Thyroid gland (tissue), 4 donors: ENCODE data around the gene TCIRG1.

Experiments used
- POLR2A ChIP-seq, 2 donors: fragments of 450-650 bp; IDR thresholded peaks; one replicate each; pipeline ENCODE4 v1.6.1; 2017; ENCODE audit warnings: antibody characterized with exemption in 2 of 2, mild to moderate bottlenecking in 2 of 2, moderate library complexity in 1 of 2
- TF ChIP-seq, protein P1 (sequence below), 6 experiments: fragments of 200-600 bp in 3 of 6; fragments of 450-650 bp in 3 of 6; sonication (generic) in 3 of 6; IDR thresholded peaks; one replicate each; pipeline ENCODE4 v1.5.1; 2016 to 2019; ENCODE audit warnings: antibody characterized with exemption in 6 of 6, mild to moderate bottlenecking in 2 of 6, inconsistent platforms in 1 of 6, moderate library complexity in 1 of 6

DNA sequence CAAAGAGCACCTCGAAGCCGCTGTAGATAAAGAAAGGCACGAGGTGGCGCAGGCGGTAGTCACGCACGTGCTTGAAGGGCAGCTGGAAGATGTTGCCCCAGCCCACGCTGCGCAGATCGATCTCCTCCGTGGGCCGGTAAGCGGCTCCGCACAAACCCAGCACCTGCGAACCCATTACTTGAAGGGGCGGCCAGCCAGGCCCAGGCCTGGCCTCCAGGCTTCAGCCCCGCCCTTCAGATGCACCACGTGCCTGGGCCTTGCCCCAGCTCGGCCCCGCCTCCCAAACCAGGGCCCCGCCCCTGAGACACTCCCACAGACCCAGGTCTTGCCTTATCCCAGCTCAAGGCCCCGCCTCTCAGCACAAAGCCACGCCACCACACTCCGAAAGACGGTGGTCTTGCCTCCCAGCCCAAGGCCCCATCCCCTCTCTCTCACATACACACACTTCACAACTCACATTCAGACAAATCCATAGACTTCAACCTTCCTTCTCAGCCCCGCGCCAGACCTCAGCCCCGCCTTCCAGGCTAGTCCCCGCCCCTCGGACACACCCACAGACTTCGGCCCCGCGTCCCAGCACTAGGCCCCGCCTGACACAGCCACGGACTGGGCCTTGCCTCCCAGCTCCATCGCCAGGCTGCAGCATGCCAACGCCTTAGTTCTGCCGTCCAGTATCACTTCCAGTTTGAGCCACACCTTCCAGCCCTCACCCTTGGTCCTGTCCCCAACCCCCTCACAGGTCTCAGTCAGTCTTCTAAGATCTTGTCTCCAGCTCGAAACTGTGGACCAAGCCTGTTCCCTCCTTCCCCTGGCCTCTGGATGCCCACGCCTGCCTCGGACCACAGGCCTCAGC, 42.0 kb upstream of the TCIRG1 start:
- TF ChIP-seq, protein P1, sequence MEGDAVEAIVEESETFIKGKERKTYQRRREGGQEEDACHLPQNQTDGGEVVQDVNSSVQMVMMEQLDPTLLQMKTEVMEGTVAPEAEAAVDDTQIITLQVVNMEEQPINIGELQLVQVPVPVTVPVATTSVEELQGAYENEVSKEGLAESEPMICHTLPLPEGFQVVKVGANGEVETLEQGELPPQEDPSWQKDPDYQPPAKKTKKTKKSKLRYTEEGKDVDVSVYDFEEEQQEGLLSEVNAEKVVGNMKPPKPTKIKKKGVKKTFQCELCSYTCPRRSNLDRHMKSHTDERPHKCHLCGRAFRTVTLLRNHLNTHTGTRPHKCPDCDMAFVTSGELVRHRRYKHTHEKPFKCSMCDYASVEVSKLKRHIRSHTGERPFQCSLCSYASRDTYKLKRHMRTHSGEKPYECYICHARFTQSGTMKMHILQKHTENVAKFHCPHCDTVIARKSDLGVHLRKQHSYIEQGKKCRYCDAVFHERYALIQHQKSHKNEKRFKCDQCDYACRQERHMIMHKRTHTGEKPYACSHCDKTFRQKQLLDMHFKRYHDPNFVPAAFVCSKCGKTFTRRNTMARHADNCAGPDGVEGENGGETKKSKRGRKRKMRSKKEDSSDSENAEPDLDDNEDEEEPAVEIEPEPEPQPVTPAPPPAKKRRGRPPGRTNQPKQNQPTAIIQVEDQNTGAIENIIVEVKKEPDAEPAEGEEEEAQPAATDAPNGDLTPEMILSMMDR (IDR thresholded peaks at IDR 0.05) = no peak
- TF ChIP-seq POLR2A (IDR thresholded peaks at IDR 0.05) = no peak
